Measurements from ENCODE around the gene CNR1. TPM values are rescaled to one million over a fixed set of nuclear protein-coding genes. Genes with fewer than 3 reads are reported as not detected.

Gene CNR1
- total RNA-seq, 1 experiment from 2014 or later, result not detected

DNA sequence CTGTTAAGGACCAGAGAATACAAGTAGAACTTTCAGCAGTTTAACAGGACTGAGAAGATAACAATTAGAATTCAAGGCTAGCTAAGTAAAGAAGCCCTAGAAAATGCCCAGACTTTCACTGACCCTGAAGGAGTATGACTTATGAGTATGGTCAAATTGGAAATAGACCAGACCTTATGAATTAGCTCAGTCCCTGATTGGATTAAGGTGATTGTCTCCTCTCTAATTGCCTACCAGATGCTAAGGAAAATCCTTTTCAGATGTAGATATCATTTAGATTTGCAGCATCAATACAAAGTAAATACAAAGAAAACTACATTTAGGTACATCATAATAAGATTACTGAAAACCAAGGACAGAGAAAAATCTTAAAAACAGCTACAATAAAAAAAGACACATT lies 58.9 kb downstream of the CNR1 start:
- Histone ChIP-seq H3K79me2 (ENCODE audit: insufficient read depth, low read length) (no peaks in the 10 kb centered on the region), H3K36me3 (ENCODE audit: control insufficient read depth in 1 of 2, insufficient read depth in 2 of 2, low read length in 2 of 2) (no peaks in the 10 kb centered on the region), H2AFZ (ENCODE audit: low read depth, low read length, poor library complexity, severe bottlenecking) (no peak overlapping the region), H3K27ac (ENCODE audit: low read depth, low read length) (no peak overlapping the region), H3K4me3 (replicated peaks in 1 of 2; ENCODE audit: low read depth in 1 of 2, low read length in 2 of 2) (no peak overlapping the region), H3K9me2 (ENCODE audit: insufficient read depth) (no peaks in the 10 kb centered on the region), H4K20me1 (ENCODE audit: insufficient read depth) (no peaks in the 10 kb centered on the region), H3K27me3 (ENCODE audit: insufficient read depth, low read length) (peaks cover 29% of the 10 kb centered on the region), H3K9me3 (ENCODE audit: control insufficient read depth in 1 of 2, insufficient read depth in 1 of 2, low read depth in 1 of 2, low read length in 2 of 2) (no peaks in the 10 kb centered on the region), H3K4me1 (ENCODE audit: control insufficient read depth in 1 of 2, insufficient read depth in 2 of 2, low read length in 2 of 2) (no peaks in the 10 kb centered on the region), H3K4me2 (ENCODE audit: low read length) (no peak overlapping the region), H3K9ac (ENCODE audit: low read length) (no peak overlapping the region)
- POLR2A ChIA-PET, result no interaction called here
- CTCF ChIA-PET, result no interaction called here
- intact Hi-C loops (cut with micrococcal nuclease), result no loop called here
- RAD21 ChIA-PET (ENCODE audit: low non-redundant PET in 1 of 2, low total read pairs in 2 of 2, uncharacterized antibody in 2 of 2, unreplicated experiment in 2 of 2), result no interaction called here
- TF ChIP-seq, protein P1, sequence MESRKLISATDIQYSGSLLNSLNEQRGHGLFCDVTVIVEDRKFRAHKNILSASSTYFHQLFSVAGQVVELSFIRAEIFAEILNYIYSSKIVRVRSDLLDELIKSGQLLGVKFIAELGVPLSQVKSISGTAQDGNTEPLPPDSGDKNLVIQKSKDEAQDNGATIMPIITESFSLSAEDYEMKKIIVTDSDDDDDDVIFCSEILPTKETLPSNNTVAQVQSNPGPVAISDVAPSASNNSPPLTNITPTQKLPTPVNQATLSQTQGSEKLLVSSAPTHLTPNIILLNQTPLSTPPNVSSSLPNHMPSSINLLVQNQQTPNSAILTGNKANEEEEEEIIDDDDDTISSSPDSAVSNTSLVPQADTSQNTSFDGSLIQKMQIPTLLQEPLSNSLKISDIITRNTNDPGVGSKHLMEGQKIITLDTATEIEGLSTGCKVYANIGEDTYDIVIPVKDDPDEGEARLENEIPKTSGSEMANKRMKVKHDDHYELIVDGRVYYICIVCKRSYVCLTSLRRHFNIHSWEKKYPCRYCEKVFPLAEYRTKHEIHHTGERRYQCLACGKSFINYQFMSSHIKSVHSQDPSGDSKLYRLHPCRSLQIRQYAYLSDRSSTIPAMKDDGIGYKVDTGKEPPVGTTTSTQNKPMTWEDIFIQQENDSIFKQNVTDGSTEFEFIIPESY (IDR thresholded peaks at IDR 0.05; ENCODE audit: extremely low read depth, insufficient replicate concordance, low read length), result no peak
- TF ChIP-seq, protein P2, sequence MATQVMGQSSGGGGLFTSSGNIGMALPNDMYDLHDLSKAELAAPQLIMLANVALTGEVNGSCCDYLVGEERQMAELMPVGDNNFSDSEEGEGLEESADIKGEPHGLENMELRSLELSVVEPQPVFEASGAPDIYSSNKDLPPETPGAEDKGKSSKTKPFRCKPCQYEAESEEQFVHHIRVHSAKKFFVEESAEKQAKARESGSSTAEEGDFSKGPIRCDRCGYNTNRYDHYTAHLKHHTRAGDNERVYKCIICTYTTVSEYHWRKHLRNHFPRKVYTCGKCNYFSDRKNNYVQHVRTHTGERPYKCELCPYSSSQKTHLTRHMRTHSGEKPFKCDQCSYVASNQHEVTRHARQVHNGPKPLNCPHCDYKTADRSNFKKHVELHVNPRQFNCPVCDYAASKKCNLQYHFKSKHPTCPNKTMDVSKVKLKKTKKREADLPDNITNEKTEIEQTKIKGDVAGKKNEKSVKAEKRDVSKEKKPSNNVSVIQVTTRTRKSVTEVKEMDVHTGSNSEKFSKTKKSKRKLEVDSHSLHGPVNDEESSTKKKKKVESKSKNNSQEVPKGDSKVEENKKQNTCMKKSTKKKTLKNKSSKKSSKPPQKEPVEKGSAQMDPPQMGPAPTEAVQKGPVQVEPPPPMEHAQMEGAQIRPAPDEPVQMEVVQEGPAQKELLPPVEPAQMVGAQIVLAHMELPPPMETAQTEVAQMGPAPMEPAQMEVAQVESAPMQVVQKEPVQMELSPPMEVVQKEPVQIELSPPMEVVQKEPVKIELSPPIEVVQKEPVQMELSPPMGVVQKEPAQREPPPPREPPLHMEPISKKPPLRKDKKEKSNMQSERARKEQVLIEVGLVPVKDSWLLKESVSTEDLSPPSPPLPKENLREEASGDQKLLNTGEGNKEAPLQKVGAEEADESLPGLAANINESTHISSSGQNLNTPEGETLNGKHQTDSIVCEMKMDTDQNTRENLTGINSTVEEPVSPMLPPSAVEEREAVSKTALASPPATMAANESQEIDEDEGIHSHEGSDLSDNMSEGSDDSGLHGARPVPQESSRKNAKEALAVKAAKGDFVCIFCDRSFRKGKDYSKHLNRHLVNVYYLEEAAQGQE (IDR thresholded peaks at IDR 0.05; ENCODE audit: low read depth), result no peak
- no peak for TF ChIP-seq YY1 (IDR thresholded peaks at IDR 0.05; ENCODE audit: extremely low read depth, insufficient replicate concordance, low read depth, low read length)
- TF ChIP-seq SIN3A (IDR thresholded peaks at IDR 0.05; ENCODE audit: low read depth), result no peak
- TF ChIP-seq, protein P3, sequence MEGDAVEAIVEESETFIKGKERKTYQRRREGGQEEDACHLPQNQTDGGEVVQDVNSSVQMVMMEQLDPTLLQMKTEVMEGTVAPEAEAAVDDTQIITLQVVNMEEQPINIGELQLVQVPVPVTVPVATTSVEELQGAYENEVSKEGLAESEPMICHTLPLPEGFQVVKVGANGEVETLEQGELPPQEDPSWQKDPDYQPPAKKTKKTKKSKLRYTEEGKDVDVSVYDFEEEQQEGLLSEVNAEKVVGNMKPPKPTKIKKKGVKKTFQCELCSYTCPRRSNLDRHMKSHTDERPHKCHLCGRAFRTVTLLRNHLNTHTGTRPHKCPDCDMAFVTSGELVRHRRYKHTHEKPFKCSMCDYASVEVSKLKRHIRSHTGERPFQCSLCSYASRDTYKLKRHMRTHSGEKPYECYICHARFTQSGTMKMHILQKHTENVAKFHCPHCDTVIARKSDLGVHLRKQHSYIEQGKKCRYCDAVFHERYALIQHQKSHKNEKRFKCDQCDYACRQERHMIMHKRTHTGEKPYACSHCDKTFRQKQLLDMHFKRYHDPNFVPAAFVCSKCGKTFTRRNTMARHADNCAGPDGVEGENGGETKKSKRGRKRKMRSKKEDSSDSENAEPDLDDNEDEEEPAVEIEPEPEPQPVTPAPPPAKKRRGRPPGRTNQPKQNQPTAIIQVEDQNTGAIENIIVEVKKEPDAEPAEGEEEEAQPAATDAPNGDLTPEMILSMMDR (IDR thresholded peaks at IDR 0.05 in 2 of 3, conservative IDR thresholded peaks at IDR 0.05 in 1 of 3; ENCODE audit: borderline replicate concordance in 1 of 3, insufficient read depth in 1 of 3, low read depth in 2 of 3, low read length in 2 of 3), result no peak
- TF ChIP-seq ZNF274 (IDR thresholded peaks at IDR 0.05; ENCODE audit: low read depth, low read length), result no peak
- TF ChIP-seq ELF1 (IDR thresholded peaks at IDR 0.05; ENCODE audit: borderline replicate concordance, low read depth), result no peak
- no peak for TF ChIP-seq POLR2A (IDR thresholded peaks at IDR 0.05; ENCODE audit: borderline replicate concordance, extremely low read depth, insufficient read depth, insufficient read length)
- TF ChIP-seq POLR2AphosphoS5 (IDR thresholded peaks at IDR 0.05; ENCODE audit: low read depth, low read length), result no peak
- TF ChIP-seq SRF (IDR thresholded peaks at IDR 0.05; ENCODE audit: low read depth), result no peak
- TF ChIP-seq SP1 (IDR thresholded peaks at IDR 0.05; ENCODE audit: low read depth), result no peak
- no peak for TF ChIP-seq CBX3 (IDR thresholded peaks at IDR 0.05; ENCODE audit: low read depth)
- no peak for TF ChIP-seq EGR1 (IDR thresholded peaks at IDR 0.05; ENCODE audit: low read depth)
- no peak for TF ChIP-seq FOSL1 (IDR thresholded peaks at IDR 0.05; ENCODE audit: low read depth)
- TF ChIP-seq, protein P4, sequence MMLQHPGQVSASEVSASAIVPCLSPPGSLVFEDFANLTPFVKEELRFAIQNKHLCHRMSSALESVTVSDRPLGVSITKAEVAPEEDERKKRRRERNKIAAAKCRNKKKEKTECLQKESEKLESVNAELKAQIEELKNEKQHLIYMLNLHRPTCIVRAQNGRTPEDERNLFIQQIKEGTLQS (IDR thresholded peaks at IDR 0.05), result no peak
- BruUV-seq (replicated peaks), result no TSS peak
- ATAC-seq (no peak), DNase-seq (ENCODE audit: low read depth, low spot score) (no peak)

All from HCT116 (cell line).